ENCODE measurements around the gene TMOD1.

GRCh38 chr9:97599314-97599846 is 97.9 kb downstream of the TMOD1 start:
- TF ChIP-seq POLR2AphosphoS5 (IDR thresholded peaks at IDR 0.05; ENCODE audit: low read depth, low read length), result no peak
- TF ChIP-seq, protein P1, sequence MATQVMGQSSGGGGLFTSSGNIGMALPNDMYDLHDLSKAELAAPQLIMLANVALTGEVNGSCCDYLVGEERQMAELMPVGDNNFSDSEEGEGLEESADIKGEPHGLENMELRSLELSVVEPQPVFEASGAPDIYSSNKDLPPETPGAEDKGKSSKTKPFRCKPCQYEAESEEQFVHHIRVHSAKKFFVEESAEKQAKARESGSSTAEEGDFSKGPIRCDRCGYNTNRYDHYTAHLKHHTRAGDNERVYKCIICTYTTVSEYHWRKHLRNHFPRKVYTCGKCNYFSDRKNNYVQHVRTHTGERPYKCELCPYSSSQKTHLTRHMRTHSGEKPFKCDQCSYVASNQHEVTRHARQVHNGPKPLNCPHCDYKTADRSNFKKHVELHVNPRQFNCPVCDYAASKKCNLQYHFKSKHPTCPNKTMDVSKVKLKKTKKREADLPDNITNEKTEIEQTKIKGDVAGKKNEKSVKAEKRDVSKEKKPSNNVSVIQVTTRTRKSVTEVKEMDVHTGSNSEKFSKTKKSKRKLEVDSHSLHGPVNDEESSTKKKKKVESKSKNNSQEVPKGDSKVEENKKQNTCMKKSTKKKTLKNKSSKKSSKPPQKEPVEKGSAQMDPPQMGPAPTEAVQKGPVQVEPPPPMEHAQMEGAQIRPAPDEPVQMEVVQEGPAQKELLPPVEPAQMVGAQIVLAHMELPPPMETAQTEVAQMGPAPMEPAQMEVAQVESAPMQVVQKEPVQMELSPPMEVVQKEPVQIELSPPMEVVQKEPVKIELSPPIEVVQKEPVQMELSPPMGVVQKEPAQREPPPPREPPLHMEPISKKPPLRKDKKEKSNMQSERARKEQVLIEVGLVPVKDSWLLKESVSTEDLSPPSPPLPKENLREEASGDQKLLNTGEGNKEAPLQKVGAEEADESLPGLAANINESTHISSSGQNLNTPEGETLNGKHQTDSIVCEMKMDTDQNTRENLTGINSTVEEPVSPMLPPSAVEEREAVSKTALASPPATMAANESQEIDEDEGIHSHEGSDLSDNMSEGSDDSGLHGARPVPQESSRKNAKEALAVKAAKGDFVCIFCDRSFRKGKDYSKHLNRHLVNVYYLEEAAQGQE (IDR thresholded peaks at IDR 0.05; ENCODE audit: insufficient read depth in 1 of 2, low read depth in 2 of 2, low read length in 2 of 2), result no peak
- no peak for TF ChIP-seq TAF1 (IDR thresholded peaks at IDR 0.05; ENCODE audit: borderline replicate concordance, insufficient read depth, low read length)
- TF ChIP-seq SIN3A (IDR thresholded peaks at IDR 0.05; ENCODE audit: borderline replicate concordance, insufficient read depth, low read length), result no peak
- no peak for TF ChIP-seq FOXP2 (optimal IDR thresholded peaks at IDR 0.05; ENCODE audit: borderline replicate concordance, extremely low read depth, extremely low read length, insufficient read depth)

Measured in PFSK-1 (cell line).